SK-N-MC (cell line): ENCODE measurements around the gene SHMT1.

Experiments
- EZH2 ChIP-seq: fragments of 200-600 bp; sonication (generic); IDR thresholded peaks from one replicate; pipeline ENCODE4 v1.6.1; 2017; ENCODE audit warnings: antibody characterized with exemption
- FOXP2 ChIP-seq: optimal IDR thresholded peaks from 2 replicates; pipeline ENCODE3; 2011; ENCODE audit warnings: mild to moderate bottlenecking, moderate library complexity; ENCODE audit not compliant: insufficient read depth; ENCODE audit errors: extremely low read length, control extremely low read depth
- POLR2AphosphoS5 ChIP-seq: IDR thresholded peaks from 2 replicates; pipeline ENCODE4 v1.6.1; 2012; ENCODE audit warnings: mild to moderate bottlenecking, low read depth, low read length, borderline replicate concordance

- TF ChIP-seq EZH2 (no peak), POLR2AphosphoS5 (no peak), FOXP2 (no peak)
Observed at GRCh38 chr17:18321309-18321708, 42.0 kb downstream of the SHMT1 start.
